ENCODE measurements around the gene DOP1A. TPM values are rescaled to one million over a fixed set of nuclear protein-coding genes. Genes with fewer than 3 reads are reported as not detected.

Gene DOP1A
- total and polyA plus RNA-seq, 2 of the 4 experiments (the other 2 are of a cell fraction), result 6.0 to 32.4 TPM

GRCh38 chr6:83132121-83132520 lies 64.7 kb downstream of the DOP1A start:
- WGBS, 2 experiments (ENCODE audit: extremely low coverage in 2 of 2, insufficient read length in 1 of 2), result no CpG with 5 or more reads among the region's 3 CpGs
- no peak overlapping the region for H2BK20ac ChIP-seq (ENCODE audit: low read depth, low read length)
- ATAC-seq (ENCODE audit: low read depth), result no peak
- H2AK9ac ChIP-seq (replicated peaks; ENCODE audit: low read depth, low read length, poor library complexity), result no peak overlapping the region
- no peak for DNase-seq
- intact Hi-C loops (cut with micrococcal nuclease), result no loop called here
- H4K5ac ChIP-seq (ENCODE audit: low read depth, low read length), result no peak overlapping the region
- no peak overlapping the region for H4K8ac ChIP-seq (ENCODE audit: low read depth in 2 of 2, low read length in 2 of 2)
- peaks cover 6% of the 10 kb centered on the region for H3K4me1 ChIP-seq (ENCODE audit: control insufficient read depth, insufficient read depth, low read length)
- BruUV-seq (replicated peaks), result no TSS peak
- no peak overlapping the region for H3K56ac ChIP-seq (ENCODE audit: extremely low read depth, insufficient read depth, low read length)
- H3K79me1 ChIP-seq (ENCODE audit: low read depth in 1 of 2, low read length in 2 of 2), result peaks cover 0 to 8% of the 10 kb centered on the region in 2 experiments; a peak in 2 of 4 replicates
- no peaks in the 10 kb centered on the region for H3K27me3 ChIP-seq (ENCODE audit: control insufficient read depth, insufficient read depth, low read length)
- no peak overlapping the region for H2AK5ac ChIP-seq (ENCODE audit: low read depth, low read length)
- H3K18ac ChIP-seq (ENCODE audit: low read depth, low read length), result no peak overlapping the region
- no peak overlapping the region for H2BK120ac ChIP-seq (ENCODE audit: low read depth, low read length)
- dilution Hi-C loops (cut with HindIII; ENCODE audit: low sequenced_read_pairs, unreplicated experiment), result no loop called here
- ChIA-PET CTCF (no interaction called here), POLR2A (ENCODE audit: unreplicated experiment) (no interaction called here)
- H3K9me3 ChIP-seq (ENCODE audit: control insufficient read depth, insufficient read depth, low read length), result no peaks in the 10 kb centered on the region
- H2BK15ac ChIP-seq (ENCODE audit: low read depth, low read length), result no peak overlapping the region
- no peak overlapping the region for H4K91ac ChIP-seq (ENCODE audit: insufficient read depth, low read depth, low read length)
- H2AFZ ChIP-seq (replicated peaks; ENCODE audit: low read length, poor library complexity), result no peak overlapping the region
- H4K20me1 ChIP-seq (ENCODE audit: insufficient read depth, low read length), result peaks cover 3% of the 10 kb centered on the region; the same call in 1 of the 2 replicates
- H3K9me1 ChIP-seq (ENCODE audit: insufficient read depth, low read length), result peaks cover 14% of the 10 kb centered on the region
- H3K36me3 ChIP-seq (ENCODE audit: control insufficient read depth, insufficient read depth, low read length), result peaks cover 14% of the 10 kb centered on the region
- H3K27ac ChIP-seq (ENCODE audit: insufficient read depth, low read length), result no peak overlapping the region
- TF ChIP-seq CHD1 (IDR thresholded peaks at IDR 0.05; ENCODE audit: low read depth, low read length), result no peak
- TF ChIP-seq BHLHE40 (IDR thresholded peaks at IDR 0.05; ENCODE audit: low read depth, low read length), result no peak
- TF ChIP-seq MAZ (IDR thresholded peaks at IDR 0.05; ENCODE audit: borderline replicate concordance, low read depth, low read length), result no peak
- TF ChIP-seq CEBPB (IDR thresholded peaks at IDR 0.05; ENCODE audit: low read depth, low read length), result no peak
- TF ChIP-seq MXI1 (IDR thresholded peaks at IDR 0.05; ENCODE audit: borderline replicate concordance, low read depth, low read length), result no peak
- TF ChIP-seq ELK1 (IDR thresholded peaks at IDR 0.05; ENCODE audit: borderline replicate concordance, low read depth, low read length), result no peak
- no peak for TF ChIP-seq RCOR1 (IDR thresholded peaks at IDR 0.05; ENCODE audit: insufficient replicate concordance, low read length)
- H3K4me3 ChIP-seq (ENCODE audit: insufficient read depth, low read depth, low read length), result no peak overlapping the region
- H2BK5ac ChIP-seq (ENCODE audit: low read depth, low read length, poor library complexity, severe bottlenecking), result no peak overlapping the region
- no peak overlapping the region for H3K9ac ChIP-seq (ENCODE audit: low read depth, low read length)
- H3K4ac ChIP-seq (ENCODE audit: low read depth, low read length), result no peak overlapping the region
- in situ Hi-C loops (cut with MboI; ENCODE audit: low sequenced_read_pairs), result no loop called here
- H3K14ac ChIP-seq (replicated peaks; ENCODE audit: low read depth, low read length), result no peak overlapping the region
- H3K4me2 ChIP-seq (ENCODE audit: low read depth, low read length), result no peak overlapping the region
- no peak overlapping the region for H3K23ac ChIP-seq (ENCODE audit: low read depth, low read length)

All from IMR-90 (cell line).